NCI-H82 treated with DMSO at 0.1 percent for 48 hours (cell line): ENCODE results near the gene MGAT5.

Source experiments
- DNase-seq: peaks from one replicate; lab custom pipeline; 2025; ENCODE audit not compliant: unreplicated experiment; lab: John Stamatoyannopoulos, UW

Gene MGAT5, protein sequence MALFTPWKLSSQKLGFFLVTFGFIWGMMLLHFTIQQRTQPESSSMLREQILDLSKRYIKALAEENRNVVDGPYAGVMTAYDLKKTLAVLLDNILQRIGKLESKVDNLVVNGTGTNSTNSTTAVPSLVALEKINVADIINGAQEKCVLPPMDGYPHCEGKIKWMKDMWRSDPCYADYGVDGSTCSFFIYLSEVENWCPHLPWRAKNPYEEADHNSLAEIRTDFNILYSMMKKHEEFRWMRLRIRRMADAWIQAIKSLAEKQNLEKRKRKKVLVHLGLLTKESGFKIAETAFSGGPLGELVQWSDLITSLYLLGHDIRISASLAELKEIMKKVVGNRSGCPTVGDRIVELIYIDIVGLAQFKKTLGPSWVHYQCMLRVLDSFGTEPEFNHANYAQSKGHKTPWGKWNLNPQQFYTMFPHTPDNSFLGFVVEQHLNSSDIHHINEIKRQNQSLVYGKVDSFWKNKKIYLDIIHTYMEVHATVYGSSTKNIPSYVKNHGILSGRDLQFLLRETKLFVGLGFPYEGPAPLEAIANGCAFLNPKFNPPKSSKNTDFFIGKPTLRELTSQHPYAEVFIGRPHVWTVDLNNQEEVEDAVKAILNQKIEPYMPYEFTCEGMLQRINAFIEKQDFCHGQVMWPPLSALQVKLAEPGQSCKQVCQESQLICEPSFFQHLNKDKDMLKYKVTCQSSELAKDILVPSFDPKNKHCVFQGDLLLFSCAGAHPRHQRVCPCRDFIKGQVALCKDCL

DNA sequence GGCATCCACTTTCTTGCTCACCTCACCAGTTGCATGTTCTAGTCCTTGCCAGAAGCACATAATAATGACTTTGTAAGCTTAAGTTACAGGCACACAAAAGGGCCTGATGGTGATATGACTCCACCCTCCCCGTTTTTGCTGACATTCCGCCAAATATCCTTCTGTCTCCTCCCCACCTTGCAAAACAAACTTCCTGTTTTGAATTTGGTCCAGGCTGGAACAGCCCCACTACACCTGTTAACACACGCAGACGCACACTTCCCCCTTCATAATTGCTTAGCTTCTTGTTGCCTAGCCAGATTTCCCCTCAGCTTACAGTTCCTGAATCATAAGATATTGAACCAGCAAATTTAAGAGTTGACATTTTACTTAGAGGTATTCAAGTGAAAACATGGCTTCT, at the start of gene MGAT5:
Gene MGAT5, plus strand, starts transcription at position 269 of the 400 bp plus-strand sequence. CDS start 332 bp downstream, outside the sequence.
- DNase-seq = no peak

- no peak for DNase-seq
These were observed 48.8 kb upstream of the MGAT5 start for GRCh38 chr2:134205087-134205486.

- no peak for DNase-seq
These were observed 47.8 kb upstream of the MGAT5 start for GRCh38 chr2:134206031-134206430.

DNA sequence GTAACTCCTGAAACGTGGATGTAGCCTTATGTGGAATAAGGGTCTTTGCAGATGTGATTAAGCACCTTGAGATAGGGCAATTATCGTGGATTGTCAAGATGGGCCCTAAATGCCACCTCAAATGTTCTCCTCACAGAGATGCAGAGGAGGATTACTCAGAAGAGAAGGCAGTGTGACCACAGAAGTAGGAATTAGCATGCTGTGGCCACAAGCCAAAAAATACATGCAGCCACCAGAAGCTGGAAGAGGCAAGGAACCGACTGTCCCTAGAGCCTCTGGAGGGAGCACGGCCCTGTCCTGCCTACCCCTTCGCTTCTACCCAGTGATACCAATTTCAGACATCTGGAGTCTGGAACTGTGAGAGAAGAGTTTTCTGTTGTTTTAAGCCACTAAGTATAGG, 47.3 kb upstream of the MGAT5 start:
- peak; percentile 35 for DNase-seq

- peak; percentile 93 for DNase-seq
These were observed 46.2 kb upstream of the MGAT5 start for GRCh38 chr2:134207589-134208209.

DNA sequence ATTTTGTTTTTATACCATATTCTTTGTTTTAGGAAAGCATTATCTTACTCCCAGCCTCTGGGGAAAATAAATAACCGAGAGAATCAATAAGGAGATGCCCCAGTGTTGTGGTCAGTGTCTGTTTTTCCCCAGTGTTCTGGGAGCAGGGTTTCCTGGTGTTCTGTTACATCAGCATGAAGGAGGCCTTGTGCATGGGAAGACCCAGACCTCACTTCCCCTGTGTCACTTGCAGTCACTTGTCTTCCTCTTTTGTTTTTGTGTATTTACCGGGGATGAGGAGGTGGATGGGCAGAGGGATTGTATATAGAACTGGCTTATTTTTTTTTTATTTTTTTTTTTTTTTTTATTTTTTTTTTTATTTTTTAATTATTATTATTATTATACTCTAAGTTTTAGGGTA, 45.0 kb upstream of the MGAT5 start:
- no peak for DNase-seq

- no peak for DNase-seq
These were observed 41.1 kb upstream of the MGAT5 start for GRCh38 chr2:134212746-134213145.

GRCh38 chr2:134216152-134216829, 37.6 kb upstream of the MGAT5 start:
- DNase-seq = no peak

GRCh38 chr2:134217351-134217750, 36.5 kb upstream of the MGAT5 start:
- no peak for DNase-seq

DNA sequence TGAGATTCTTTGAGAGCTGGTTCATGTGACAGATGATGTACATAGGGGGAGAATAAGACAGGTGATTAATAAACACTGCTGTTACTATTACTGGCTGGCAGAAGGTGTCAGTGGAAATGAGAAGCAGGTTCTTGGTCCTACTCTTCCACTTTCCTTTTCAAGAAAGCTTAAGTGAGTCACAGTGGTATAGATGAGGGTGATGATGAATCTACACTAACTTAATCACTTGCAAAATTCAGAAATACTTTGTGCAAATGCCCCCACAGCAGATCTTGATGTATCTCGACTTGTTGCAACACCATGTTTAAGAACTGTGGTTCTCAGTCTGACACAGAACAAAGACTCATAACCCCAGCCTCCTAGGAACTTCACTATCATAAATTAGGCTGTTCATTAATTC, 35.9 kb upstream of the MGAT5 start:
- no peak for DNase-seq

- DNase-seq = no peak
These were observed 35.5 kb upstream of the MGAT5 start for GRCh38 chr2:134218414-134218813.

DNA sequence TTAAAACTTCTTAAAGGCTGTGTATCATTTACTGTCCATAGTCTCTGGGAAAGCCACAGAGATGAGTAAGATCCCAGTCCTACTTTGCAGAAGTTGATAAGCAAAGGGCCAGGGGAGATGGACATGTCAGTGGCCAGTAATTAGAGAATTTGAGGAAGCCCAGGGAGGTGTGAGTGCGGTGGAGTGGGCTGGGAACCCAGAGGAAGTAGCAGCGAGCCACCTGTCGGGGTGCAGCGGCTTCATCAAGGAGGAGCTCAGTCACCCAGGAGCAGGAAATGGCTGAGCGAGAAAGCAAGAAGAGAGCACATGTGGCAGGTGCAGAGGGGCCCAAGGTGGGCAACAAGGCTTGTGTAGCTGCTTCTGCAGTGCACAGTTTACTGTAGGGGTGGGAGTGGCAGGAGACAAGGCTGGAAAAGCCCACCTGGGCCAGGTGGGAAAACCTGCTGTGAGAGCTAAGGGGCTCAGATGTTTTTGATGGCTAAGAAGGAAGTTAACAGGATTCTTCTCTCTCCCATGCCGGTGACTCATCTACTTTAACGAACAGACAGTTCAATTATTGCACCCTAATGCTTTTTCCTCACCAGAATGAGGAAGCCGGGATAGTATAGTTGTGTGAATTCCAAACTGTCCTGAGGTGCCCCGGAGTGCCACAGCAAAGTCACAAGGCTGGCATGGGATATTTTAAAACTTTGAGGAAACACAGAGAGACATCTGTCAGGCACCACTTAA, 34.8 kb upstream of the MGAT5 start:
- DNase-seq = no peak

DNA sequence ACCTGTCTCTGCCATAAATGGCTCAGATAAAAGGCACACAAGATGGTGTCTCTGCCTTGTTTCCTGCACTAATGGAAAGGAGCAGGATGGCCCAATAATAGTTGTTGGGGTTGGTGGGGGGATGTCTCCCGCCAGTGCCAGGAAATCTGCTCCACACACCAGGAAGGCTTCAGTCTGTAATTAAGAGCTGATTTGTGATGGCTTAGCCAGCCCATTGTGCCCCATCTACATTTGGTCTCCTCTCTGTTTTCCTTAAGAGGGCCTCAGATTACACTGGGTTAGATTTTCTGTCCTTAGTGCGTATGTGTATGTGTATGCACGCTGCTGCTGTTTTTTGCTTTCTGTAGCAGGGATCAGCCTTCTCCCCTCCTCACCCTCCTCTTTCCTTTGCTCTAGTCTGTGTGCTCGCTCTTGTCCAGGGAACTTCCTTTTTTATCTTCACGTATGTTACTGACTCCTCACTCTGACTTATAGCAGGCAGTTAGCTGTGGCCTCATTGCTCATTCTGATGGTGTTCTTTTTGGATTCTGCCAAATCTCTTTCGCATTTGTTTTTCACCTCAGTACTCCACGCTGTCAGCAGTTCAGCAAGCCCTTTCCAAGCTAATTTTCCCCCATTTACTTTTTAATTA, 33.4 kb upstream of the MGAT5 start:
- no peak for DNase-seq

DNA sequence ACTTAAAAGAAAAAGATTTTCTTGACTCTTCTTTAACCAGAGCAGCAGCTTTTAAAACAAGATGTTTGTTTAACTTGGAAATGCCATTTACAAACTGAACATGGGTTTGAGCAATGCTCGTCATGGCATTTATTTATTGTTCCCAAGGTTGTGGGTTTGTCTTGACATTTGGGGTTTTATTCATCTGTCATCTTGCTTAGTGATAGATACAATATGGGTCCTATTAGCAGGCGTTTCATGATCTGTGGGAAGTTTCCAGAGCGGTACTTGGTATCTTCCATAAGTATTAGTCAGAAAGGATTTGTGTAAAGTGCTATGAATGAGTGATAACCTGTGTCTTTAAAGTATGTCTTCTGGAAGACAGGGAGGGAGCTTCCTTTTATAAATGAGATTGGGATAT, 29.9 kb upstream of the MGAT5 start:
- DNase-seq = no peak

GRCh38 chr2:134225173-134225572, 28.7 kb upstream of the MGAT5 start:
- no peak for DNase-seq

DNA sequence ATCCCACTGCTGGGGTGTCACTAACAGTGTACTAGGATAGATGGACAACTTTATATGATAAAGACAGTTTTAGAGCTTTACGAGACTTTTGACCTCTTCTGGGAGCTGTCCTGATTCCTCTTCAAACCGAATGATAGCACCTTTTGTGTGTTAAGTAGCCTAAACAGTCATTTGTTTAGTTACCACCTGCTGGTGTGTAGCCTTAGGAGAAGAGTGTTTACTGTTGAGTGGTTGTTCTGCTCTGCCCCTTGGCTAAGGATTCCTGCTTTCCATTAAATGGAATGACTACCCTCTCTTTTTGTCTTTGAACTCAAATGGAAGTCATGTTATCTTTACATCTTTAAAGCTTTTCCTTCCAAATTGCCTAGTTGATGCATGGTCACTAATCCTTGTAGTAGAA, 28.0 kb upstream of the MGAT5 start:
- no peak for DNase-seq

DNA sequence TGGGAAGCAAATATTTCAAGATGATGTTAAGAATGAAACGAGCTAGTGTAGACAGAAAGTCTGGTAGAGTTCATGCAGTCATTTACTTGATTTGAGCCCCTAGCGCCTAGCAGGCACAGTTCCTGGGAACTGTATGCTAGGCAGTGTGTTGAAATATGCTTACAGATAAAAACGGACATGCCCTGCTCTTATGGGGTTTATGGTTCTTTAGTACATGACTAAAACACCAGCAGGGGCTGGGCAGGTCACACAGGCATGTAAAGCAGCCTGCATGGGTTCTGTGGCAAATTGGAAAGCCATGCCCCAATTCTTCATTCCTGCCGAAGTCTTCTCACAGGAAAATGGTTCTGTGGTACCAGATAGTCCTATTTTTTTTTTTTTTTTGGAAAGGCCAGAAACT, 27.3 kb upstream of the MGAT5 start:
- no peak for DNase-seq

GRCh38 chr2:134227666-134228065, 26.2 kb upstream of the MGAT5 start:
- DNase-seq = no peak

GRCh38 chr2:134228493-134228903, 25.4 kb upstream of the MGAT5 start:
- no peak for DNase-seq

- DNase-seq = no peak
These were observed 24.3 kb upstream of the MGAT5 start for GRCh38 chr2:134229540-134229939.
